Myocyte (in vitro differentiated cells): ENCODE data around the gene NDN. TPM values are rescaled to one million over a fixed set of nuclear protein-coding genes. Genes with fewer than 3 reads are reported as not detected.

Source experiments
- DNase-seq: peaks from one replicate; pipeline ENCODE4 v3.0.0-alpha.2; 2012; ENCODE audit warnings: low read depth
- total RNA-seq: library from RNA; depleted of rRNA; stranded (reverse); fragments of >200 nt; gene quantifications from 2 replicates; pipeline ENCODE4 v1.2.3, GENCODE V29; 2014

NDN gene
- total RNA-seq, 1 donor from 2014 or later, result 22.6 TPM

GRCh38 chr15:23642413-23643044 is 44.6 kb downstream of the NDN start:
- DNase-seq, result peak; percentile 72

Other genes starting within 250 kb of the NDN start
- not detected in 2 replicates for gene GOLGA6L2, start 240.1 kb downstream of the NDN start, total RNA-seq
- gene MKRN3, start 121.6 kb downstream of the NDN start, total RNA-seq, result 10.1 and 10.6 TPM in 2 replicates
- 0.16 and 0.31 TPM in 2 replicates for gene MAGEL2, start 39.4 kb downstream of the NDN start, total RNA-seq